ENCODE measurements around the gene PCK1.

- TF ChIP-seq CTCF (IDR thresholded peaks at IDR 0.05 in 8 of 11, conservative IDR thresholded peaks at IDR 0.05 in 3 of 11) = no peak
- TF ChIP-seq POLR2A (IDR thresholded peaks at IDR 0.05) = no peak
- TF ChIP-seq POLR2AphosphoS5 (IDR thresholded peaks at IDR 0.05) = no peak
Measured at GRCh38 chr20:57598491-57598890, 37.6 kb downstream of the PCK1 start.

Data from spleen (tissue), 7 donors.